Measurements from ENCODE around the gene ADCY7.
"Not testable (repeated sequence)": the region's sequence is repeated elsewhere in the genome, so short reads cannot be mapped to it uniquely, and the experiment has no call there.

The ADCY7 gene

DNA sequence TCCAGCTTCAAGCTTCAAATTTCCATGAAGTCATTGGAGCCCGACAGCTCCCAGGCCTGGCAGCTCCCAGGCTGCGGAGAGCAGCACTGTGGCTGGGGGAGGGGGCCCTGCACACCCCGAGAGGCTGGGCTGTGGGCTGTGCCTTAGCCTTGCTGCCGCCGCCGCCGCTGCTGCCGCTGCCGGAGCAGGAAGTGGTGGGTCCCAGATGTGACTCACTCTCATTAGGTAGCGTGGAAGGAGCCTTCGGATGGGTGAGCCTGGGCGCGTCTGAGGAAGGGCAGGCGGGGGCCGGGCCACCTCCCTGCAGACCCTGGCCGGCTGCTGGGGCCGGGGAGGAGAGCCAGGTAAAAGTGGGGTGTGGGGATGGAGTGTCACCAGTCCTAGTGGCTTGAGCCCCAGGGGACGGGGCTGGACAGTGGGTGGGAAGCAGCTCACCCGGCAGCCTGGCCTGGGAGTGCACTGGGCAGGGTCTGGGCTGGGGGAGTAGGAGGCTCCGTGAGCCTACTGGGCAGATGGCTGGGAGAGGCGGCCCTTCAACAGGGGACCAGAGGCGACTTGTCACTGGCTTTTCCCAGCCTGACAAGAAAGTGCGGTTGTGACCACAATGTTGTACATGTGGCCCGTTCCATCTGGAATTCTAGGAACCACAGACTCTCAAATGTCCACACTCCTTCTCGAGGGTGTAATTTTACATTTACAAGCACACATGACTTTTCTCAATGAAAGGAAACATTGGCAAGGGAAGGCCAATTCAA lies at the start of gene ADCY7:
ADCY7 (plus strand) TSS at position 215 of the 755 bp plus-strand sequence. CDS start 21,629 bp downstream, outside the sequence.
- H3K27ac Mint-ChIP-seq: peak within 1 kb of the TSS; percentile 97
- no peaks in the 10 kb centered on the region for H3K36me3 Mint-ChIP-seq
- no peaks in the 10 kb centered on the region for H3K9me3 Mint-ChIP-seq
- peaks cover 75% of the 10 kb centered on the region for H3K4me1 Mint-ChIP-seq
- peak within 1 kb of the TSS; percentile 91 for H3K4me3 Mint-ChIP-seq
- no peaks in the 10 kb centered on the region for H3K27me3 Mint-ChIP-seq

DNA sequence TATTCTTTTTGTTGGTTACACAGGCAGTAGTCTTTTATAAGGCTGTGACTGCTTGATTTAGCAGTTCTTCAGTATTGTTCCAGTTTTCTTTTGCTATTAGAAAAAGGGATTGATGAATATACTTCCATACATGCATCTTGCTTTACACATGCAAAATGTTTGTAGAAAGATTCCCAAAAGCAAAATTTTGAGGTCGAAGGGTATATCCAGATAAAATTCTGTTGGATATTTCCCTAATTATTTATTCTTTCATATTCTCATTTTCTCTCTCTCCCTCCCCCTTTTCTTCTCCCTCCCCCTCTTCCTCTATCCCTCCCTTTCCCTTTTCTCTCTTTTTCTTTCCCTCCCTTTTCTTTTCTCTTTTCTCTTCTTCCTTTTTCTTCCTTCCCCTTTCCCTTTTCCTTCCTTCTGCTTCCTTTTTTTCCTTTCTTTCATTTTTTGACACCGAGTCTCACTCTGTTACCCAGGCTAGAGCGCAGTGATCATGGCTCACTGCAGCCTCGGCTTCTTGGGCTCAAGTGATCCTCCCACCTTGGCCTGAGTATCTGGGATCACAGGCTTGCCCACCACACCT lies 46.9 kb upstream of the ADCY7 start:
- Mint-ChIP-seq H3K36me3 (peaks cover 8% of the 10 kb centered on the region), H3K27ac (no peak overlapping the region)

DNA sequence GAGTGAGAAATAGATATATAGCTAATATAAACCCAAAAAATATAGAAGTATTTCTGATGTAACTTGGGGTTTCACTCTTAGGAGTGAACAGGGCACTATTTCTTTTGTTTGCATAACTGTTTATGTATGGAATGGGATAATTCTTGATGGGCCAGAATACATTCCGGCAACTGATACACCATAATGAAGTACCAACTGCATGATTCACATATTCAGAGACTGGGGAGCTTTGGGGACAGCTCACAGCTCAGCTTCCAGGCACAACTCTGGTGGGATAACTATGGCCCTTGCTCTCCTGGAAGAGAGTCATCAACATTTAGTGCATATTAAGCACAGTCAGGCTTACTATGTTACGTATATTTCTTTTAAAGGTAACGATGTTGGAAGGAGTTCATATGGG lies 42.1 kb upstream of the ADCY7 start:
- H3K4me3 Mint-ChIP-seq: no peak overlapping the region
- H3K9me3 Mint-ChIP-seq: no peaks in the 10 kb centered on the region
- H3K27ac Mint-ChIP-seq: peak overlapping the region; percentile 38
- H3K36me3 Mint-ChIP-seq: peaks cover 12% of the 10 kb centered on the region
- H3K4me1 Mint-ChIP-seq: no peaks in the 10 kb centered on the region
- H3K27me3 Mint-ChIP-seq: no peaks in the 10 kb centered on the region

More for the DNA sequence above, 46.9 kb upstream of the ADCY7 start:
- H3K9me3 Mint-ChIP-seq: no peaks in the 10 kb centered on the region
- H3K27me3 Mint-ChIP-seq: no peaks in the 10 kb centered on the region
- H3K4me3 Mint-ChIP-seq: no peak overlapping the region
- H3K4me1 Mint-ChIP-seq: peaks cover 9% of the 10 kb centered on the region

DNA sequence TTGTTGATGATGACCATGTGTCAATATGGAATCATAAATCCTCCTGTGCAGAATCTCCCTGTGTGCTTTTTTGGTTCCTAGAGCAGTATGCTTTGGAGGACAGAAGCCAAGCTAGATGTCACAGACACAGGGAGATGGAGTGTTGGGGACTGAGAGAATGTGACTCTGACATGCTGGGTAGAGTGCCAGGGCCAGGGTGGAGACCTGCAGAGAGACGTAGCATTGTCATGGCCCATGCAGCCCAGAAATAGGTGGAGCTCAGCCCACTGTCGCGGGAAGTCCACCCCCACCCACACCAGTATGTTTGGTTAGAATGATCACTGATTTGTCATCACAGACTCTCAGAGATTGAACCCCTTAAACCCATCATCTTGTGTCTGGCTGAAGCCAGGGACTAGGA lies 39.2 kb upstream of the ADCY7 start:
- no peak overlapping the region for H3K27ac Mint-ChIP-seq
- H3K4me3 Mint-ChIP-seq: no peak overlapping the region
- no peaks in the 10 kb centered on the region for H3K4me1 Mint-ChIP-seq

GRCh38 chr16:50227665-50228064 lies 38.7 kb upstream of the ADCY7 start:
- Mint-ChIP-seq H3K4me1 (no peaks in the 10 kb centered on the region), H3K36me3 (peaks cover 12% of the 10 kb centered on the region), H3K27me3 (no peaks in the 10 kb centered on the region), H3K27ac (no peak overlapping the region), H3K9me3 (no peaks in the 10 kb centered on the region), H3K4me3 (no peak overlapping the region)

More for the DNA sequence above, 39.2 kb upstream of the ADCY7 start:
- H3K27me3 Mint-ChIP-seq: no peaks in the 10 kb centered on the region
- H3K36me3 Mint-ChIP-seq: peaks cover 12% of the 10 kb centered on the region
- H3K9me3 Mint-ChIP-seq: no peaks in the 10 kb centered on the region

- H3K4me1 Mint-ChIP-seq: no peaks in the 10 kb centered on the region
- no peaks in the 10 kb centered on the region for H3K27me3 Mint-ChIP-seq
- no peak overlapping the region for H3K27ac Mint-ChIP-seq
- peaks cover 12% of the 10 kb centered on the region for H3K36me3 Mint-ChIP-seq
- no peaks in the 10 kb centered on the region for H3K9me3 Mint-ChIP-seq
- H3K4me3 Mint-ChIP-seq: no peak overlapping the region
These were observed 37.9 kb upstream of the ADCY7 start for GRCh38 chr16:50228364-50228868.

DNA sequence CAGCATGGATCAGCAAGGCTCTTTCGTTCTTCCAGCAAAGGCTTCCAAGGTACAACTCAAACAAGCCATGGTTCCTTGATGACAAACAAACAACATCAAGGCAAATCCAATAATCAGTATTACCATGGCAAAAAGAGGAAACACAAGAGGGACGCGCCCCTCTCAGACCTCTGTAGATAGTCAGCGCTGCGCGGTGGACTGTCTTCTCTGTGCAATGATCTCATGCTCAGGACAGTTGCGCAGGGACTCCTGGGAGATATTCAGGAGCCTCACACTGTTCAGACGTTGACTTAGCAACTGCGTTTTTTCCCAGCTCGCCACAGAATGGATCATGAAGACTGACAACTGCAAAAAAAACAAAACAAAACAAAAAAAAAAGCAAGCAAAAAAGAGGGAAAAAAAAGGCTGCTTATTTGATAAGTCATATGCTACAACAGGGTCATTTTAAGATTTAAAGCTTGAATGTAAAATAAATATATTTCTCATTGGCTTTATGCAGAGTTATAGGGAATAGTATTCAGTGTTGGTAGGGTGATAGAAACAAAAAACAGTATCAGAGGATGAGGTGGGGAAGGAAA lies 37.1 kb upstream of the ADCY7 start:
- Mint-ChIP-seq H3K9me3 (no peaks in the 10 kb centered on the region), H3K27me3 (no peaks in the 10 kb centered on the region), H3K4me1 (no peaks in the 10 kb centered on the region), H3K36me3 (peaks cover 8% of the 10 kb centered on the region), H3K27ac (no peak overlapping the region), H3K4me3 (no peak overlapping the region)

- Mint-ChIP-seq H3K36me3 (no peaks in the 10 kb centered on the region), H3K9me3 (no peaks in the 10 kb centered on the region), H3K27ac (no peak overlapping the region), H3K27me3 (no peaks in the 10 kb centered on the region), H3K4me1 (no peaks in the 10 kb centered on the region), H3K4me3 (no peak overlapping the region)
These were observed 31.4 kb upstream of the ADCY7 start for GRCh38 chr16:50234771-50235556.

- no peak overlapping the region for H3K27ac Mint-ChIP-seq
- H3K9me3 Mint-ChIP-seq: no peaks in the 10 kb centered on the region
- no peaks in the 10 kb centered on the region for H3K27me3 Mint-ChIP-seq
- no peaks in the 10 kb centered on the region for H3K36me3 Mint-ChIP-seq
- H3K4me1 Mint-ChIP-seq: no peaks in the 10 kb centered on the region
- no peak overlapping the region for H3K4me3 Mint-ChIP-seq
These were observed 30.8 kb upstream of the ADCY7 start for GRCh38 chr16:50235581-50235980.

GRCh38 chr16:50238314-50238713 lies 28.0 kb upstream of the ADCY7 start:
- no peak overlapping the region for H3K27ac Mint-ChIP-seq
- no peaks in the 10 kb centered on the region for H3K27me3 Mint-ChIP-seq
- no peak overlapping the region for H3K4me3 Mint-ChIP-seq
- H3K36me3 Mint-ChIP-seq: no peaks in the 10 kb centered on the region
- H3K4me1 Mint-ChIP-seq: no peaks in the 10 kb centered on the region
- H3K9me3 Mint-ChIP-seq: no peaks in the 10 kb centered on the region

GRCh38 chr16:50238868-50239301 lies 27.5 kb upstream of the ADCY7 start:
- H3K4me3 Mint-ChIP-seq: no peak overlapping the region
- no peaks in the 10 kb centered on the region for H3K4me1 Mint-ChIP-seq
- H3K27me3 Mint-ChIP-seq: no peaks in the 10 kb centered on the region
- H3K9me3 Mint-ChIP-seq: no peaks in the 10 kb centered on the region
- no peak overlapping the region for H3K27ac Mint-ChIP-seq
- no peaks in the 10 kb centered on the region for H3K36me3 Mint-ChIP-seq

- H3K27ac Mint-ChIP-seq, H3K27me3 Mint-ChIP-seq, H3K36me3 Mint-ChIP-seq, H3K4me3 Mint-ChIP-seq, H3K9me3 Mint-ChIP-seq, H3K4me1 Mint-ChIP-seq: not testable (repeated sequence)
These were observed 23.3 kb upstream of the ADCY7 start for GRCh38 chr16:50243024-50243423.

- H3K4me3 Mint-ChIP-seq: no peak overlapping the region
- no peak overlapping the region for H3K27ac Mint-ChIP-seq
- no peaks in the 10 kb centered on the region for H3K9me3 Mint-ChIP-seq
- H3K4me1 Mint-ChIP-seq: peaks cover 6% of the 10 kb centered on the region
- no peaks in the 10 kb centered on the region for H3K36me3 Mint-ChIP-seq
- H3K27me3 Mint-ChIP-seq: no peaks in the 10 kb centered on the region
These were observed 22.2 kb upstream of the ADCY7 start for GRCh38 chr16:50244140-50244503.

DNA sequence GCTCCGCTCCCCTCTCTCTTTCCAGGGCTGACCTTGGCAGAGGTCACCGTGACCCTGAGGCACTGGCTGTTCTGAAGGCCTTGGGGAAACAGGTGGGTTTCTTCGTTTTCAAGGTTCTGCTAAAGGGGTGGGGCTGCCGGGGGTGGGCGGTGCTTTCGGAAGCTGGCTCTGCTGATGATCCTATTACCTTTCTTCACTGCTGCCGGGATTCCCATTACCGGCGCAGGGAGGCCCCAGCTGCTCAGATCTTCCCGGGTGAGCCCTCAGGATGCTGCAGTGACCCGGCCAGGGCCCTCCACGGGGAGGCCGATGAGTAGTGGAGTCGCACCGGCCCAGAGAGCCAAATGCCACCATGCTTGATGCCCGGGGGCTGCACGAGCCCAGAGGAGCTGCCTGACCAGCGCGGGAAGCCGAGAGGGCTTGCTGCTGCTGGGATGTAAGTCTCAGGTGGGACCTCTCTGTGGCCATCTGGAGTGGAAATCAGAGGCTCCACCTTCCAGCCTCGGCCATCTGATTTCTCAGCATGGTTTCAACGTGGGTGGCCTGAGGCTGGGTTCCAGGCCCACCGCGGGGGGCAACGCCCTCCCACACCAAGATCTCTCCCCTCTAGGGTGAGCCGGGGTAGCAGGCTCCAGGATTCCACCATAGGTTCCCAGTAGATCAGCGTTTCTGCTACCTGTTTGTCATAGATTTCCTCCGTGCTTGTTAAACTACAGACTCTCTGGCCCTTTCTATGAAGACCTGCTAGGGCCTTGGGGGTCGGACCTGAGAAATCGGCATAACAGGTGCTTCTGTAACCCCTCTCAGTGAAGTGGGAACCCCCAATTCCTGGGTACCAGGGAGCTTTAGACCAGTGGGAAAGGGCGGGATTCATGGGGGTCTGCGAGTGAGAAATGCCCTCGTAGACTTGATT lies 21.6 kb upstream of the ADCY7 start:
- Mint-ChIP-seq H3K36me3 (no peaks in the 10 kb centered on the region), H3K27me3 (no peaks in the 10 kb centered on the region), H3K4me1 (peaks cover 6% of the 10 kb centered on the region), H3K9me3 (no peaks in the 10 kb centered on the region), H3K4me3 (peak overlapping the region; percentile 84), H3K27ac (peak overlapping the region; percentile 84)

Measured in activated naive CD4-positive, alpha-beta T cell treated with anti-CD3 and anti-CD28 coated beads, Interleukin-2, amount 50 U/mL, for 24 hours (primary cell).